Right cardiac atrium (tissue), 5 donors: ENCODE data around the gene ALDOA. TPM values are rescaled to one million over a fixed set of nuclear protein-coding genes. Genes with fewer than 3 reads are reported as not detected.
"Not testable (repeated sequence)": the region's sequence is repeated elsewhere in the genome, so short reads cannot be mapped to it uniquely, and the experiment has no call there.

Source experiments
- ATAC-seq, 2 donors: fragments of 200-7000 bp; cut with Tn5 transposase; one replicate each; pipeline versions ENCODE4 v1.8.0 to v1.9.1; 2020; ENCODE audit warnings: moderate library complexity in 2 of 2, mild to moderate bottlenecking in 1 of 2
- DNase-seq, 3 donors: peaks; one replicate each; pipeline ENCODE4 v3.0.0-alpha.2; 2020
- H3K27ac ChIP-seq: one replicate; pipeline ENCODE4 v1.5.1; 2013; ENCODE audit warnings: mild to moderate bottlenecking, low read length, control low read depth, moderate library complexity
- H3K27me3 ChIP-seq: one replicate; pipeline ENCODE4 v1.6.1; 2013; ENCODE audit not compliant: control insufficient read depth, insufficient read depth
- H3K4me1 ChIP-seq: one replicate; pipeline ENCODE4 v1.6.1; 2013; ENCODE audit warnings: low read length; ENCODE audit not compliant: control insufficient read depth, insufficient read depth
- H3K4me3 ChIP-seq: one replicate; pipeline ENCODE4 v1.5.1; 2013; ENCODE audit warnings: low read length, control low read depth
- H3K9me3 ChIP-seq: one replicate; pipeline ENCODE4 v1.6.1; 2013; ENCODE audit warnings: low read length; ENCODE audit not compliant: control insufficient read depth
- WGBS: extraction: QIAGEN DNeasy Blood & Tissue Kit; methylation state at CpG from one replicate; pipeline ENCODE4 v1.1.7; 2013; 5-methylcytosine and 5-hydroxymethylcytosine counted together
- intact Hi-C, 4 donors: fragments of 100-400 bp; cut with DNase I; formaldehyde crosslinking; loops; one replicate each; pipeline versions ENCODE4 v1.11.0 to v1.14.0; 2022 to 2023
- polyA plus RNA-seq: library from polyadenylated mRNA; stranded (reverse); fragments of 200-250 nt; gene quantifications from one replicate; pipeline ENCODE4 v1.2.3, GENCODE V29; 2013
- total RNA-seq, 4 donors: library from RNA; stranded (reverse); fragmentation: NEBNext Ultra II Directional; extraction: Animal tissue kit (Norgen Biotek cat#: 25700); gene quantifications; one replicate each; pipeline ENCODE4 v1.2.1, GENCODE V29; 2021
- donor health status: healthy with polysubstance abuse.
- donor health status: DM: no; HTN: yes; CAD: no.
- donor health status: DM: no; HTN: no; CAD: no.
- donor health status: DM: no; HTN: yes; CAD: no; lungs with severe emphysema.
- donor health status: DM: yes; HTN: yes; CAD: no.

ALDOA gene
- total and polyA plus RNA-seq, 5 donors = 2,625 to 3,581 (median 3,327) TPM

GRCh38 chr16:30112197-30113030, 46.9 kb downstream of the ALDOA start:
- peak; percentile 42 to 70 for ATAC-seq
- H3K9me3 ChIP-seq = no peaks in the 10 kb centered on the region
- no peak overlapping the region for H3K27ac ChIP-seq
- whole genome bisulfite sequencing = 84% methylated on average over 29 of the region's 29 CpGs
- DNase-seq = peak; percentile 70 to 85 (median 82)
- intact Hi-C loops = no loop called here
- no peak overlapping the region for H3K4me3 ChIP-seq
- H3K4me1 ChIP-seq = no peaks in the 10 kb centered on the region
- H3K27me3 ChIP-seq = no peaks in the 10 kb centered on the region

- Histone ChIP-seq H3K9me3 (no peaks in the 10 kb centered on the region), H3K4me1 (no peaks in the 10 kb centered on the region), H3K4me3 (no peak within 1 kb of the TSS), H3K27me3 (no peaks in the 10 kb centered on the region), H3K27ac (no peak within 1 kb of the TSS)
- WGBS = 72% methylated on average over 20 of the region's 20 CpGs
- ATAC-seq = peak; percentile 48 to 73
- intact Hi-C loops = no loop called here
- DNase-seq = peak; percentile 58 to 88 (median 86)
These were observed 47.6 kb downstream of the ALDOA start, which contains the start of gene GDPD3 for GRCh38 chr16:30113031-30113710. TSS of gene GDPD3 (minus strand) at chr16:30113537. CDS start at chr16:30113478, 59 bp downstream.

- ATAC-seq = peak in 1 of 2 donors; percentile 6
These were observed 48.3 kb downstream of the ALDOA start for GRCh38 chr16:30113711-30114333.

DNA sequence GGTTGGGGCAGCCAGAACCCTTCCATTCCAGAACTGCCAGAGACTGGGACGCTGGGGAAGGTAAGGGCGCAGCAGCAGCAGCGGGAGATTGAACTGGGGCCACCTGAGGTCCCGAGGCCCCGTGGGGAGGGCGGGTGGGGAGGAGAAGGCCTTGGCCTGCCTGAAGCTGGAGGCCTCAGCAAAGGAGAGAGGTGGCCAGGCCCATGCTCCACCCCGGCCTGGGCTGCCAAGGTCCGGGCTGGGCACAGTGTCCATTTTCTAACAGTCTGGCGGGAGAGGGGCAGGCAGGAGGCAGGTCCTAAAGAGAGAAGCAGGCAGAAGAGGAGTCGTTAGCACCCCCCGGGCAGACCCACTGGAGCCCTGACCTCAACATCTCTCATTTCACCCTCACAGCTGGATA, 48.9 kb downstream of the ALDOA start:
- no peaks in the 10 kb centered on the region for H3K27me3 ChIP-seq
- DNase-seq (peak in 1 of 3 donors; percentile 49), ATAC-seq (no peak)
- H3K9me3 ChIP-seq = no peaks in the 10 kb centered on the region
- H3K27ac ChIP-seq = no peak overlapping the region
- intact Hi-C loops = no loop called here
- WGBS = 79% methylated on average over 11 of the region's 11 CpGs
- no peak overlapping the region for H3K4me3 ChIP-seq
- H3K4me1 ChIP-seq = no peaks in the 10 kb centered on the region

More at GRCh38 chr16:30113711-30114333, 48.3 kb downstream of the ALDOA start:
- DNase-seq = peak in 1 of 3 donors; percentile 39
- Histone ChIP-seq H3K4me3 (no peak overlapping the region), H3K27me3 (no peaks in the 10 kb centered on the region), H3K4me1 (no peaks in the 10 kb centered on the region), H3K27ac (no peak overlapping the region), H3K9me3 (no peaks in the 10 kb centered on the region)
- intact Hi-C loops = no loop called here
- 85% methylated on average over 20 of the region's 20 CpGs for WGBS

DNA sequence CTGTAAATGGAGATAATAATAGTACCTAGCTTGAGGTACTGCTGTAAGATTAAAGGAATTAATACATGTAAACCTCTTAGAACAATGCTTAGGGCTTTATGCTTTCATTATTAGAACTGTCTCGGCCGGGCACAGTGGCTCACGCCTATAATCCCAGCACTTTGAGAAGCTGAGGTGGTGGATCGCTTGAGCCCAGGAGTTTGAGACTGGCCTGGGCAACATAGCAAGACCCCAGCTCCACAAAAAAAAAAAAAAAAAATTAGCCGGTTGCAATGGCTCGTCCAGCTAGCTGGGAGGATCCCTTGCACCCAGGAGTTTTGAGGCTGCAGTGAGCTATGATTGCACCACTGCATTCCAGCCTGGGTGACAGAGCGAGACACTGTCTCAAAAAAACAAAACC, 49.3 kb downstream of the ALDOA start:
- intact Hi-C loops, H3K4me3 ChIP-seq, H3K4me1 ChIP-seq, ATAC-seq, H3K27ac ChIP-seq, H3K9me3 ChIP-seq, DNase-seq, H3K27me3 ChIP-seq: not testable (repeated sequence)
- WGBS = 93% methylated on average over 7 of the region's 7 CpGs

DNA sequence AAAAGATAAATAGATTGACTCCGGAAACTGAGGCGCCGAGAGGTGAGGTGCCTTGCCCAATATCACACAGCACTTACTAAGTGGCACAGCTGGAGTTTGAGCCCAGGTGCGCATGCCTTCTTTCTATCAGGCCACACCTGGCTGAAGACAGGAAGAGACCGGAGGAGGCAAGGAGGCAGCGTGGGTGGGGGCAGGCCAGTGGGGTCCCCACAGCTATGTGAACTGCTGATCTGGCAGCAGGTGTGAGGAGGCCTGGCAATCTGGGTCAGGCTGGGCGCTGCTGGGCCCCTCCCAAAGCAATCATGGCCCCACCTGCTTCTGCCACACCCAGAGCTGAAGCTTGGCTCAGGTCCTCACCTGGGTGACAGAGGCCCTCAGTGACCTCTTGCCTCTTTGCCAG, 49.7 kb downstream of the ALDOA start:
- 88% methylated on average over 7 of the region's 7 CpGs for WGBS
- H3K4me3 ChIP-seq = no peak overlapping the region
- intact Hi-C loops = no loop called here

DNA sequence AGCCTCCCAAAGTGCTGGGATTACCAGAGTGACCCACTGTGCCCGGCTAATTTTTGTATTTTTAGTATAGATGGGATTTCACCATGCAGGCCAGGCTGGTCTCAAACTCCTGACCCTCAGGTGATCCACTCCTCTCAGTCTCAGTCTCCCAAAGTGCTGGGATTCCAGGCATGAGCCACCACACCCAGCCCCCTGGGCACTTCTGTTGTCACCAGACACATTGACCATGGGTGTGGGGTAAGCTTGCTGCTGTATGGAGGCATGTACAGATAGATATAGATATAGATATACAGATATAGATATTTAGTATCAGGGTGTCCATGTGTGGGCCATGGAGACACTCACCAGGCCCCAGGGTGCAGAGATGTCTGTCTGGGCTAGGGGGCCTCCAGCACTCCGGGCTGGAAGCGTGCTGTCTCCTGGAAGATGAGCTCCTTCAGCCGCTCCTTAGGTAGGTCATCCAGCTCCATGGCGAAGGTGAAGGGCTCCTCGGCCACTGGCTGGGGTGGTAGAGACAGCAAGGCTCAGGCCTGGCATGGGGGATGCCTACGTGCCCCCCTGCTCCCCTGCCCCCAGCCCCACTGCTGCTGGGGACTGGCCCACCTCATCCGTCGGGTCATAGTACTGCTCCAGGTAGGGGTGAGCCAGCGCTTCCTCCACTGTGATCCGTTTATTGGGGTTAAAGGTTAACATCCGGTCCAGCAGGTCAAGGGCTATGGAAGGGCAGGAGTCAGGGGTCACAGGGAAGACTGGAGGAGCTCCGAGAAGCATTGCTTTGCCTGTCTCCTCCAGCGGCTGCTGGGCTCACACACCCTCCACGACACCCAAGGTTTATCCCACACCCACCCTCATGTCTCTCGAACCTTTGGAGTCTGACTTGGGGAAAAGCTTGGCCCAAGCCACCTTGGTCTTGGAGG, 51.0 kb downstream of the ALDOA start:
- no peak overlapping the region for H3K4me3 ChIP-seq
- intact Hi-C loops = no loop called here
- DNase-seq = peak in 1 of 3 donors; percentile 47
- no peak for ATAC-seq
- H3K4me1 ChIP-seq = peaks cover 3% of the 10 kb centered on the region
- H3K9me3 ChIP-seq = no peaks in the 10 kb centered on the region
- WGBS = 91% methylated on average over 16 of the region's 16 CpGs
- no peak overlapping the region for H3K27ac ChIP-seq
- no peaks in the 10 kb centered on the region for H3K27me3 ChIP-seq

More for the DNA sequence above, 49.7 kb downstream of the ALDOA start:
- ATAC-seq = no peak
- Histone ChIP-seq H3K27me3 (no peaks in the 10 kb centered on the region), H3K4me1 (no peaks in the 10 kb centered on the region), H3K9me3 (no peaks in the 10 kb centered on the region), H3K27ac (no peak overlapping the region)
- peak in 1 of 3 donors; percentile 48 for DNase-seq

DNA sequence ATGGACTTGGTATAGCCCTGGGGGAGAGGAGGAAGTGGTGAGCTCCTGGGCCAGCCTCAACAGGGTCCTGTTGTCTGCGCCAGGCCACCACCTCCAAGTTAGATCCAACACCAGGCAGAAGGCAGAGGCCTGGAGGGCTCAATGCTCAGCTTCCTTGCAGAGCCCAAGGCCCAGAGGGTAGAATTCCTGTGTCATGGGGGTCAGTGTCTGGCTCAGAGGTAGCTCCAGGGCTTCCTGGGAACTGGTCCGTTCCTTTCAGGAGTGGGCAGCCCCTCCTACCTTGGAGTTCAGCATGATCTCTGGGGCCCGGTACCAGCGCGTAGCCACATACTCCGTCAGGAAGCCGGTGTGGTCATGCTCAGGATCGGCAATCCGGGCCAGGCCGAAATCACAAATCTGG, 52.2 kb downstream of the ALDOA start:
- Histone ChIP-seq H3K4me3 (no peak overlapping the region), H3K27me3 (no peaks in the 10 kb centered on the region), H3K4me1 (peaks cover 3% of the 10 kb centered on the region), H3K9me3 (no peaks in the 10 kb centered on the region), H3K27ac (no peak overlapping the region)
- intact Hi-C loops = no loop called here
- no peak for ATAC-seq
- WGBS = 95% methylated on average over 10 of the region's 10 CpGs
- DNase-seq = no peak

- ATAC-seq (no peak), DNase-seq (no peak)
- H3K9me3 ChIP-seq = no peaks in the 10 kb centered on the region
- WGBS = 89% methylated on average over 2 of the region's 2 CpGs
- H3K4me3 ChIP-seq = no peak overlapping the region
- no peaks in the 10 kb centered on the region for H3K27me3 ChIP-seq
- H3K27ac ChIP-seq = no peak overlapping the region
- intact Hi-C loops = no loop called here
- peaks cover 3% of the 10 kb centered on the region for H3K4me1 ChIP-seq
These were observed 53.9 kb downstream of the ALDOA start for GRCh38 chr16:30119428-30119827.
